Islet precursor cell (in vitro differentiated cells): ENCODE results near the gene HLF.

Experiments used
- DNase-seq: peaks from one replicate; pipeline ENCODE4 v3.0.0-alpha.2; 2018

HLF gene

DNA sequence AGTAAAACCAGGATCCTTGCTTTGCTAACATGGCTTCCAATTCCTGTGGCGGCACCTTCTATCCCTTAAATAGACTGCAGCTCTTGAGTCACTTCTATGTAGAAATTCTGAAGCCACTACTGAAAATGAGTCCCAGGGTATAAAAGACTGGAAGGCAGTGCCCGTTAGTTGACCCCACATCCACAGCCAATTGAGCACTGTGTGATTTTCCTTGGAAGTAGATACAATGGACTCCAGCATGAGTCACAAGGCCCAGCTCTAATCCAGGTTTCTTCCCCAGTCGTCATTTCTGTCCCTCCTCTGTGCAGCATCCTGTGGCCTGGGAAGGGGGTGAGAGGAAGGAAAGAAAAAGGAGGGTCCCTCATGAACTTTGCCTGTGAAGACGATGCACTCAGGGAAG, 69.5 kb downstream of the HLF start:
- DNase-seq, result no peak

DNA sequence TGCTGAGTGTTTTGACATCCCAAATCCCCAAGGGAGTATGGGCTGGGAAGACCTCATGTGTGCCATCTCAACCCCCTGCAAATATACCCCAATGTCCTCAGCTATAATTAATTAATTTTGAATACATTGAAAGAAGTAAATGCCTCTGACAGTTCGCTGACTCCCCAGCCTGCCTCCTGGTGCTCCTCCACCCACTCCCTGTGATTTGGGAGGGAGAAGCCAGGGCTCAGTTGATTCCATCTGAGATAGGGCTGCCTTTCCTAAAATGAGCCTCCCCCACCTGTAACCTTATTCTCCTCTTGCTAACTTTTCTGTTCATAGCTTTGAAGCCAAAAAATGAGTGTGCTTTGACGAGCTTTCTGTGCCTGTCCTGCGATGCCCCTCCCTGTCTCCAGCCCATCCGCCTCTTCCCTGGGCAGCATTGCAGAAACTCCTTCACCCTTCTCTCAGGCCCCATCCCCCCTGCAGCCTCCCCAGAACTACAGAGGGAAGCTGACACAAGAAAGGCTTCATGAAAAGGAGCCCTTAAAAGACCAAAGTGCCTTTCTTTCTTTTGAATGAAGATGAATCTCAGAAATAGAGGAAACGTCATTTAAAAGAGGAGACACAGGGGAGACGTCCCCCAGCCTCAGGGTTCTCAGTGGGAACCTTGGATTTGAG, 70.3 kb downstream of the HLF start:
- DNase-seq, result no peak

DNA sequence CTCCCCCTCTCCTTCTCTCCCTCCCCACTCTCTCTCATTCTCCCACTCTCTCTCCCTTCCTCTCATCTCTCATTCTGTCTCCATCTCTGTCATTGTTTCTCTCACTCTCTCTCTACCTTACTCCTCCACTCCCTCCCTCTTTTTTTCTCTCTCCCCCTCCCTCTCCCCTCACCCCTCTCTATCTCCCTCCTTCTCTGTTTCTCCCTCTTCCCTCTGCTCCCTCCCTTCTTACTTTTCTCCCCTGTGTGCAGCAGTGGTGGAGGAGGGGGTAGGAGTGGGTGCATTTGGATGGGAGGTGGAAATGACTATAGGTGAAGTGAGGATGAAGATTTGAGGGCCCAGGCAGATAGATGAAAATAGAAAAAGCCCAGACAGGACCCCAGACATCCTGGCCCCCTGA, 70.9 kb downstream of the HLF start:
- DNase-seq, result no peak

DNA sequence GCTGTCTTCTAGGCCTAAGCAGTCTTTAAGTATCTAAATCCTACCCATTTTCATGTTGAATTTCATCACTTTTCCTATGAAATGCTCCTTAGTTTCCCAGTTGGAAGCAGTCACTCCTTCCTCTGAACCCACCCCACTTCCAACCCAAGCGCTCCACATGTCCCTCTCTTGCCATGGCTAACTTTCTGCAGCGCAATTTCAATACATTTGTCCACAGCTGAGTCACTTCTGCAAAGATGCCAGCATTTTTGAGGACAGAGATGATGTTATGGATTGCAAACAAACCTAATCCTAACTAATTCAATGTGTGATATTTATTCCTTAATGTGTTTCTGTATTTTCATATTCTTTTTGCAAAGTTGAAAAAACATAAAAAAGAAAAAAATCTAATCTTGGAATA, 71.7 kb downstream of the HLF start:
- no peak for DNase-seq

DNA sequence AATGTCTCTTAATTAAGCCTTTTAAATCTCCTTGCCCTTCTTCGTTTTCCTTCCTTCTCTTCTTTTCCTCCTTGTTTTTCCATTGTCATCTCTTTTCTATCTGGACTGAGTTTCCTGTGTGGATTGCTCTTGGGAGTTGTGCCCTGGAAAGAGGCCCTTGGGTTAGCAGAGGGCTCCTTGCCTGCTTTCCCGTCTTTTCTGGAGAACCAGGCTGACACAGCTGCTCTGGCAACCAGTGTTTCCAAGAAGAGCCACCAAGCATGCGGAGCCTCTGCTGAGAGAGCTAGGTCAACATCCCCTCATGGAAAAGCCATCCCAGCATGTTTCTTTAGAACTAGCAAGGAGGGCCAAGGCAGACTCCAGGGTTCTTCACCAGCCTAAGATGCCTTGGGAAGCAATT, 75.4 kb downstream of the HLF start:
- DNase-seq, result no peak

DNA sequence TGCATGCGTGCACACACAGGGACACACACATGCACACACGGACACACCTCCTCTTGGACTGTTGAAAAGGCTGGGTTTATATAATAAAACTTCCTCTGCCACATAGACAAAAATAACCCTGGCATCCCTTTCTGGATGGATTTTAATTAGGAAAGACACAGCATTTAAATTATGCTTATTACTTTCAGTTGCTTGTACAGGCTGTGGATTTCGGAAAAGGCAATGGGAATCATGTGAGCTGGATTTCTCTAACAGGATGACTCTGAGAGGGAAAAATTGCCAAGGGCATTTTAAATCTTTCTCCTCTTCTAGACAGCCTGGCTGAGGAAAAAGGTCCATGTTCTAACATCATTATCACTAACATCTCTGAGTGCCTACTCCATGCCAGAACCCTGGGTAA, 75.9 kb downstream of the HLF start:
- no peak for DNase-seq

DNA sequence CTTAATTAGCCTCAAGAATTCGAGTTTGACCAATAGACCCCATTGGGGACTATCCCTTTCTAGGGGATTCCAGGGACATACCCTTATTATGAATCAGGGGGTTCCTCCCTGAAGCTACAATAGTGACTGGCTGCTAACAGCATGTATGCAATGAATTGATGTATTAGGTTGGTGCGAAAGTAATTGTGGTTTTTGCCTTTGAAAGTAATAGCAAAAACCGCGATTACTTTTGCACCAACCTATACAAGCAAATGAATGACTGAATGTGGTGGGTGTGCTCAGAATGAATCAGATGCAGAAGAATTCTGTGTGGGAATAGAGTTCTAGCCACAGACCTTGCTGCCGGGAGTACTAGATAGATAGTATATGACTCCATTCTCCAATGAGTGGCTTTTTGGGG, 76.7 kb downstream of the HLF start:
- DNase-seq, result no peak

DNA sequence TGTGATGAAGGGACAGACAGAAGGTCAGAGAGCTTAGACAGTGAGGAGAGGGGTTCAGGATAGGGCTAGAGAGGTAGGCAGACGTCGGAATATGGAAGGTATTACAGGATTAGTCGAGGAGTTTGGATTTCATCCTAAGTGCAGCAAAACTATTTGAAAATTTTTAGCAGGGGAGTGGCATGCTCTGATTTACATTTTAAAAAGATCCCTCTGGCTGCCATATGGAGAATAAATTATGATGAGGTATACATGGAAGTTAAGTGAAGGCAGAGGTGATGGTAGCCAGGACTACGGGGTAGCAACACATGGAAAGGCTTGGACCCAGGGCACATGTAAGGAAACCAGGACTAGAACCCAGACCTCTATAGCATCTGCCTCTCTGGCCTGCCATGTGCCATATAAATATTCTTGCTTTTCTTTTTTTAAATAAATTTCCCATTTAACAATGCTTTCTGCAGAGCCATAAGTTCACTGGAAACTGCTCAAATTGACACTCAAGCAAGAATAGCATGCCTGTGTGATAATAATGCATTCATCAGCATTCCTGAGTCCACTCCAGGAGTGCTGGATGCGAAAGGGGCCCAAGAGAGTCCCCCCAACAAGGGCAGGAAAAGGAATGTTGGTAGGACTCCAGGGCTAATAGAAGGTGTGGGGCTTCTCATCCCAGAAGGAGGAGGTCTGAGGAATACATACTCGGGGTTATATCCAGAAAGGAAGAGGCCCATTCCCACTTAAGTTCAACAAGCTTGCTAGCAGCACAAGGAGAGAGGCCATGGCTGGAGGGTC, 78.2 kb downstream of the HLF start:
- DNase-seq, result no peak

DNA sequence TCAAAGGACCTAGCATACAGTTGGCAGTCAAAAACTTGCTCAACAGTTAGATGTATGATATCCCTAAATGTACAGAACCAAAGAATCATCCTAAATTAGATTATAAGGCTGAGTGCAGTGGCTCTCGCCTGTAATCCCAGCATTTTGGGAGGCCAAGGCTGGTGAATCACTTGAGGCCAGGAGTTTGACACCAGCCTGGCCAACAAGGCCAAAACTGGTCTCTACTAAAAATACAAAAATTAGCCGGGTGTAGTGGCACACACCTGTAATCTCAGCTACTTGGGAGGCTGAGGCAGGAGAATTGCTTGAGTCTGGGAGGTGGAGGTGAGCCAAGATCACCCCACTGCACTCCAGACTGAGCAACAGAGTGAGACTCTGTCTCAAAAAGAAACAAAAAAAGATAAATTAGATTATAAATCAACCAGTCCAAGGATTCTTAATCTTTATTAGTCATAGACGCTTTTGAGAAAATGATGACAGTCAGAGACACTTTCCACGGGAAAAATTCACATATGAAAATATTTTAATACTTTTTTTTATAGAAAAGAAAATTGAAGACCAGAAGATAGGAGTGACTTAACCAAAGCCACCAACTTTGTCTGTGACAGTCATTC, 79.2 kb downstream of the HLF start:
- DNase-seq, result no peak

DNA sequence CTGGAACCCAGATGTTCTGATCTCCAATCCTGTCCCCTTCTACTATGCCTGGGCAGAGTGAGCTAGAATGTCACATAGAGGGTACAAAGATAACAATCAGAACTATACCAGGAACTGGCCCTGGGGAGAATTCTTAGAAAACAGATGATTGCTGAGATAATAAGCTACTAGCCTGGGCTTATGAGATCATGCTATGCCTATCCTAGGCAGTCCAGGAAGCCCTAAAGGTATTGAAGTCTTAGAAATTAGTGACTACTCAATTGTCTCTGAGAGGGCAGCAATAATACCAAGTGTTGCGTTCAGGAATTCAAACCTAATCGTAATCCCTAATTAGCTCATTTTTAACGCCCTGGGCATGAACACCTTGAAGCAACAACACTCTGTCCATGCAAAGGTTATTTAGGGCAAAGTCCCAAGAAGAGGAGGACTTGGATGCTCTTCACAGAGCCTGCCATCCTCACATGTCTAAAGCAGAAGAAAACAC, 79.8 kb downstream of the HLF start:
- DNase-seq, result no peak

DNA sequence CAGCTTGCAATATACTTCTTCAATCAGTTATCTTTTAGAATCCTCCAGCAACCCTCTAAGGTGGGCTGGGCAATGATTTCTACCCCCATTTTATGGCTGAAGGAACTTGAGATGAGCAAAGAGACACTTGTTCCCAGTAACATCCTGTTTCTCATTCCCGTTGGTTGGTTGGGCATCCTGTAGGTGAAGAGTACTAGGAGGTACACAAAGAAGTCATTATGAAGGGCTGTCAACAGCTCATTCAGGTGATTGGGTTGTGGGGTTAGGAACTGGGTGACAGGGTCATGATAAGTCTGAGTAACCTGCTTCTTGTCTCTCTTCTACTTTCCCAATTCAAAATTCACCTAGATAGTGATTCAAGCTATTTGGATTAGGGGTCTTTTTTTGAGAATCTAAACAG, 80.4 kb downstream of the HLF start:
- no peak for DNase-seq

DNA sequence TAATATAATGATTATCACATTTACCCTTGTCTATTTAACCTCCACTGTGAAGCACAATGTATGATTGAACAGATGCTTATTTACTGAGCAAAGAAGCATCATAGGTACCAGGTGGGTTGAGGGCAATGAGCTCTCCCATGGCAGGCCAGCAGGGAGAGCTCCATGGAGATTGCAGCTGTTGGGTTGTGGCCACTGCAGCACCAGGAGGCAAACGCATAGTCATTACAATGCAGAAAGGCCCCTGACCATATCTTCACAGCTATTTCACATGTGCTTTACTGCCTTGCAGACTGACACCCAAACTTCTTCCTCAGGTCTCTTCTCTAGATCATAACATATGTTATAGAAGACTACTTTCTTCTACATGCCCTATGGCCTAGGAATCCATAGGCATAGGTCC, 81.9 kb downstream of the HLF start:
- DNase-seq, result no peak

DNA sequence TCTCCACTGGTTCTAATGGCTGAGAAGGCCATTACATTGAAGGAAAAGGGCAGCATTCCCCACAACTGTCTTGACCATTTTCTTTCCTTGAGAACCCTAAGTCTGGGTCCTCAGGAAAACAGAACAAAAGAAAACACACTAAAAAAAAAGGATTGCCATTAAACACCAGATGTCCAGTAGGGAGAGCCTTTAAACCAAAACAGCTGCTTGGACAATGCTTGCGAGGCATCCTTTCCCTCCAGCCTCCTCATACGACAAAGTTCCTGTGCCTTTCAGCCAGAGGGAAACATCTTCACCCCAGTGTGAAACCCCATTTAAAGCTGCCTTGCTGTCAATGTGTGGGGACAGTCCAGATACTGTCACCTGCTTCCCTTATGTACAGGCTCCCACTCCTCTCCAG, 82.6 kb downstream of the HLF start:
- peak; percentile 36 for DNase-seq

DNA sequence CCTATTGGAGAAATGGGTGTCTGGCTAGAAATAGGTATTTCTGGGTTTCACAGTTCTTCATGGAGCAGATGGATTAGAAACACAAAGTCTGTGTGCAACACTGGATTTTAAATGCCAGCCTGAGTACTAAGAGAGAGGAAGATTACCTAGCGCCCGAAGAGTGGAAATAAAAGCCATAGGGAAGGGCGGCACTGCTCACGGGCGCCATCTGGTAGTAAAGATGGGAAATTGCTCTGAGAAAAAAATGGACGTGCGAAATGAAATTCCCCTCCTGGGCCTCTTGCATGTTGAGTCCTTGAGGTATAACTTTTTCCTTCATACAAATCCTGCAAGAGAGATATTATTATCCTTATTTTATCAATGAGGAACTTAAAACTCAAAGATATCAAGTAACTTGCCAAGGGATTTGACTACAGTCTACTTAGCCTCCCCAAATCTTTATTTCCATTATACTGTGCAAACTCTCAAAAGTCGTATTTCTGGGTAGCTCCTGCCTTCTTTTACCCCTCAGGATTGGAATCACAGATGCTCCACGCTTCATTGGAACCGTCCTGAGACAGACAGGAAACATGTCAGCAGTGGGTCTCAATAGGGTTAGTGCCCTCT, 84.1 kb downstream of the HLF start:
- DNase-seq, result peak; percentile 71

DNA sequence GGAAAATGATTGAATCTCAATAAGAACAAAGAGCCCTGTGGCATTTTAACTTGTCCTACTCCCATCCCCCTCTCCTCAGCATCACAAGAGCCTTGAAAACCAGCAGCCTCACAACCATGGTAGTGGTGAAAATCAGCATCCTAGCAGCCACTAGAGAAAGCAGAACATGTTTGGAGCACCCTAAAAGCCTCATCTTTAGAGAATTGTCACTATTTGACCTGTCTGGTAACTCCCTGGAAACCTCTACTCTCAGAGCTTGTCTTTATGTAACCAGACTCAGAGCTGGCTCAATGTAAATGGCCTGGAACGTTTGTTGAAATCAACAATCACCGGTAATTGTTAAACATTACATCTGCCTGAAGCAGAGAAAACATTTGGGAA, 86.1 kb downstream of the HLF start:
- peak; percentile 27 for DNase-seq

DNA sequence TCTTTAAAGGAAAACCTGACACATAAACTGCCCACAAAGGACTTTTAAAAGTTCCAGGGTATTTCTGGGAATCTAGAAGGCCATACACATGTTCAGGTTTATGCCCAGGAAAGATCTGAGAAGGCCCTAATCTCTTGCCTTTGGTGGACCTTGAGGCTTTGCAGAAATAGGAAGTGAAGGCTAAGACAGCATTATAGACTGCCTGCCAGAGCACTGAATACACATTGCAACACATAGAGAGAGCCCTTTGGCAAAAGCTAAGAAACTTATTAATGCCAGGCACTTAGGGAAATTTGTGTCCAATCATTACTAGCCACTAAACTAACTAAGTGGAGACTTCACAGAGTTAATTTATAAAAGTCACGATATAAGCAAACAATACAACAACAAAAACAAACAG, 86.5 kb downstream of the HLF start:
- DNase-seq, result no peak

DNA sequence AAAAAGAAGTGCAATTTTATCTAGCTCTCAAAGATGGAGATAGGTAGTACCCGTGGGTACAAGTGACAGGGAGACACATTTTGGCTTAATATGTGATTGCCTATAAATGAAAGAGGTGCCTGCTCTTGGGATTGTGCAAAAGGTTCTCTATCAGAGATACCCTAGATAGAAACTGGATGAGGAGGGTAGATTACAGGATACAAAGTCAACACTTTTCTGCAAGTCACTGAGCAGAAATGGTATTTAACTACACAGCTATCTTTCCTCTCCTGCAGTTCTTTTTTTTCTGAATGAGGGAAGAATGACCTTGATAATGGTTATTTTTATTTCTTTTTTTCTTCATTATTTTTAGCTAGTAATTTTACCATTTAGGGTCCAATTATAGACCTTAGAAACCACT, 89.2 kb downstream of the HLF start:
- DNase-seq, result no peak

DNA sequence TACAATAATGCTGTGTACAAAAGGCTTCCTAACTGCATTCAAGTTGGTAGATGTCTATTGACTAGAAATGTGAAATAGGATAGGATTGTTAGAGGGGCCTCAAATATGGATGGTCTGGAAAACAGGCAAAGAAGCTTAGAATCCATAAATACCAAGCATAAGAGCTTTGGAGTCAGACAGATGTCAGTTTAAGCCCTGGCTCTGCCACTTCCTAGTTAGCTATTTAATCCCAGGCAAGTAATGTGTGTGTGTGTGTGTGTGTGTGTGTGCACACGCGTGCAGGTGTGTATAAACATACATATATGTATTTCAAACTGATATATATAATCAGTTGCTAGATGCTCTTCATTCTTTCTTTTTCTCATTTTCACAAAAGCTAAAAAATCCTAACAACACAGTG, 90.2 kb downstream of the HLF start:
- peak; percentile 4 for DNase-seq

DNA sequence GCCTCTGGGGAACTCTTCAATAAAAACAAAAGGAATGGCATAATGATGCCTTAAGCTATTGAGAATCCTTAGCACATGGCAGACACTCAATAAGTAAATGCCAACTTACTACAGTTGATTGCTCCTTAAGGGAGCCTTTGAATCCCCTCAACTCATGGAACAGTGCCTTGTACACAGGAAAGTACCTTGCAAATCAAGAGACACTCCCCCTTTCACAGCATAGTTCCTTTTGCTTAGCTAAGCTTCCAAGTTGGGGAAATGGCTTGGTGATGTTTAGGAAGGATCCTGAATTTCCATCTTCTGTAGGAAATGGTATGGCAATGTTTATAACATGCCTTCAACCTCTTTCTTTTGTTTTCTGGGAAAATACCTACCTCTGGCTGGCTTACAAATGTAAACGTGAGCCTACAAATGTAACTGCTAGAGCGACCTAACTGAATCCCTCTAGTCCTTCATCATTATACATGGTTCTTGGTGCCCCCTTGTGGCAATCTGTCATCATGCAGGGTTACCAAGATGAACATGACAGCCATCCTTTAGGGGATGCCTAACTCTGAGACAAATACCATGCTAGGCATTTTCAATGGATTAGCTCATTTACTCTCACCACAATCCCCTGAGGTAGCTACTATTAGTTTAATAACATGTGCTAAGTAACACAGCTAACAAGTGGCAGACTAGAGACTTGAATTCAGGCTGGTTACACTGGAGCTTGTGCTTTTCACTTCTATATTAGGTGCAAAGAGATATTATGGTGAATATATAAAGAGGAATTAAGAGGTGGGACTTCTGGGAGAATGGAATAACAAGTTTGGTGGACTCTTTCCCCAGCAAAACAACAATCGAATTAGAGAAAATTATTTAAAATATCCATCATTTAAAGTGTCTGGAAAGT, 91.9 kb downstream of the HLF start:
- peak; percentile 93 for DNase-seq

DNA sequence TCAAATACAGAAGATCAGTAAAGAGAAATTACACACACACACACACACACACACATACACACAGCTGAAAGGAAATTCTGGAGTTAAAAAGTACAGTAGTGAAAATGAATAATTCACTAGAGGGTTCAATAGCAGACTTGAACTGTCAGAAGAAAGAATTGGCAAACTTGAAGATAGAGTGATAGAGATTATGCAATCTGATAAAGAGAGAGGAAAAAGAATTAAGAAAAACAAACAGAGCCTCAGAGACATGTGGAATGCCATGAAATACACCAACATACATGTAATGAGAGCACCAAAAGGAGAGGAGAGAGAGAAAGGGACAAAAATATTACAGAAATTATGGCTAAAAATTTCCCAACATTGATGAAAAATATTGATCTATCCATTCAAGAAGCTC, 96.2 kb downstream of the HLF start:
- DNase-seq, result no peak

DNA sequence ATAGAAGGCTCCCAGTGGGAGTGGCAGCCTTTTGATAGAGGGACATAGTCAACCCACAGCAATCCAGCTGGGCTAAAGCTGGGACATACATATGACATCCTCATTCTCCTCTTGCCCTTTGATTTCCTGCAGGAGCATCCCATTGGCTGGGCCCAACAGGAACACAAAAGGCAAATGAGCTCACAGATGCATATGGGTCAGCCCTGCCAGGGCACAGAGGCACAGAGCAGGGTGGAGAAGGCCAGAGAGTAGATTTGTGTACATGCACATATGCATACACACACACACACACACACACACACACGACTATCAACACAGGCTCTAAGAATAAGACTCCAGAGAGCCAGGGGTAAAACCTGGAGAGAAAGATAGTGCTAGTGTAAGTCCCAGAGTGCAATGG, 98.3 kb downstream of the HLF start:
- DNase-seq, result peak; percentile 42

DNA sequence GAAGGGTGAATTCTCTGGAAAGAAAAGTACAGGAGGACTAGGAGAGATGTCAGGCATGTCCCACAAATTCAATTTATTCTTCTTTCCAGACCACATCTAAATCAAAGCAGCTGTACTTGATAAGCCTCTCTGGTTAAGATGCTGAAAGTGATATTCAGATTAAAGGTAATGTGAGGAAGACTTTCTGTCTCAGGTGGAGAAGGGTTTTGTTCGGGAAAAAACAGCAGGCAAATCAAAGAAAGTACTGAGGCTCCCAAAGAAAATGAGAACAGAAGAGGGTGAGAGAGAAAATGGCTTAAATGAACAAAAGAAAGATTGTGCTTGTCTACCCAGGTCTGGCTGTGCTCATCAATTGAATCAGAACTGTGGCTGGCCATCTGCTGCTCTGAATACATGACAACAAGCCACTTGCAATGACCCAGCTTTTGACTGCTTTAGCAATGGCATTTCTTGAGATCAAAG, 101.3 kb downstream of the HLF start:
- DNase-seq, result no peak

DNA sequence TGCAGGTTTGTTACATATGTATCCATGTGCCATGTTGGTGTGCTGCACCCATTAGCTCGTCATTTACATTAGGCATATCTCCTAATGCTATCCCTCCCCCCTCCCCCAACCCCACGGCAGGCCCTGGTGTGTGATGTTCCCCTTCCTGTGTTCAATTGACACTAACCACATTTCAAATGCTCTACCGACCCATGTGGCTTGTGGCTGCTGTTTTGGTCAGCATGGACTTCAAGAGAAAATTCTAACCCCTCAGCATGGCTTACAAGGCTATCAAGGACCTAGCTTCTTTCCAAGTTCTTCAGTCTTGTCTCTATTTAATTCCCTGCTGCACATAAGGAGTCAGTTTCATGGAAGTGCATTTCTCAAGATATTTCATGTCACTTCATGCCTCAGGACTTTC, 103.9 kb downstream of the HLF start:
- DNase-seq, result no peak
